Epithelial cell of proximal tubule (primary cell): Measurements from ENCODE around the gene ATP1B4. TPM values are rescaled to one million over a fixed set of nuclear protein-coding genes. Genes with fewer than 3 reads are reported as not detected.
"Not testable (repeated sequence)": the region's sequence is repeated elsewhere in the genome, so short reads cannot be mapped to it uniquely, and the experiment has no call there.

Source experiments
- DNase-seq: peaks from one replicate; pipeline ENCODE4 v3.0.0-alpha.2; 2011; ENCODE audit warnings: low read depth
- H3K4me3 ChIP-seq: 2 replicates; pipeline ENCODE4 v1.5.1; 2011; ENCODE audit warnings: low read depth, mild to moderate bottlenecking, low read length
- total RNA-seq: library from RNA; depleted of rRNA; stranded (reverse); fragments of >200 nt; gene quantifications from 2 replicates; pipeline ENCODE4 v1.2.3, GENCODE V29; 2015
- TF ChIP-seq, protein P1 (sequence below): conservative IDR thresholded peaks from 2 replicates; pipeline ENCODE4 v1.5.1; 2012; ENCODE audit warnings: low read depth, mild to moderate bottlenecking, low read length

ATP1B4 gene
- total RNA-seq, 1 donor from 2014 or later = not detected

DNA sequence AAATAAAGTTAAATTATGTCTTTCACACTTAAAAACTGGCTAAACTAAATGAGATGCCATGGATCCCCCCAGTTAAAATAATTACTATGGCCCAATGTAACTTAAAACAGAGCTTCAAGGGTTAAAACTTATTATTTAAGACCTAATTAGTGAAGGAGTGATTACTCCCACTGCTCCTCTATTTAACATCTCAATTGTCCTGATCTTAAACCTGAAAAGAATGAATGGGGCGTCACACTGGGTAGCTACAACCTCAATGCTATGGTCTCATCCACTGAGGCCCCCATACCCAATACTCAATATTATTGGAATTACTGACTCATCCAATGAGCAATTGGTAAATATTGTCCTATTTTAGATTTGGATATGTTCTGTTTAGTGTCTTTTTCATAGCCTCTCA is 29.5 kb upstream of the ATP1B4 start:
- no peak for DNase-seq
- TF ChIP-seq, protein P1, sequence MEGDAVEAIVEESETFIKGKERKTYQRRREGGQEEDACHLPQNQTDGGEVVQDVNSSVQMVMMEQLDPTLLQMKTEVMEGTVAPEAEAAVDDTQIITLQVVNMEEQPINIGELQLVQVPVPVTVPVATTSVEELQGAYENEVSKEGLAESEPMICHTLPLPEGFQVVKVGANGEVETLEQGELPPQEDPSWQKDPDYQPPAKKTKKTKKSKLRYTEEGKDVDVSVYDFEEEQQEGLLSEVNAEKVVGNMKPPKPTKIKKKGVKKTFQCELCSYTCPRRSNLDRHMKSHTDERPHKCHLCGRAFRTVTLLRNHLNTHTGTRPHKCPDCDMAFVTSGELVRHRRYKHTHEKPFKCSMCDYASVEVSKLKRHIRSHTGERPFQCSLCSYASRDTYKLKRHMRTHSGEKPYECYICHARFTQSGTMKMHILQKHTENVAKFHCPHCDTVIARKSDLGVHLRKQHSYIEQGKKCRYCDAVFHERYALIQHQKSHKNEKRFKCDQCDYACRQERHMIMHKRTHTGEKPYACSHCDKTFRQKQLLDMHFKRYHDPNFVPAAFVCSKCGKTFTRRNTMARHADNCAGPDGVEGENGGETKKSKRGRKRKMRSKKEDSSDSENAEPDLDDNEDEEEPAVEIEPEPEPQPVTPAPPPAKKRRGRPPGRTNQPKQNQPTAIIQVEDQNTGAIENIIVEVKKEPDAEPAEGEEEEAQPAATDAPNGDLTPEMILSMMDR = no peak
- no peak overlapping the region for H3K4me3 ChIP-seq

- no peak overlapping the region for H3K4me3 ChIP-seq
- TF ChIP-seq, protein P1 = no peak
- no peak for DNase-seq
These were observed 27.7 kb upstream of the ATP1B4 start for GRCh38 chrX:120334151-120334550.

- TF ChIP-seq, protein P1 = no peak
- no peak for DNase-seq
- H3K4me3 ChIP-seq = no peak overlapping the region
These were observed 27.3 kb upstream of the ATP1B4 start for GRCh38 chrX:120334603-120335002.

DNA sequence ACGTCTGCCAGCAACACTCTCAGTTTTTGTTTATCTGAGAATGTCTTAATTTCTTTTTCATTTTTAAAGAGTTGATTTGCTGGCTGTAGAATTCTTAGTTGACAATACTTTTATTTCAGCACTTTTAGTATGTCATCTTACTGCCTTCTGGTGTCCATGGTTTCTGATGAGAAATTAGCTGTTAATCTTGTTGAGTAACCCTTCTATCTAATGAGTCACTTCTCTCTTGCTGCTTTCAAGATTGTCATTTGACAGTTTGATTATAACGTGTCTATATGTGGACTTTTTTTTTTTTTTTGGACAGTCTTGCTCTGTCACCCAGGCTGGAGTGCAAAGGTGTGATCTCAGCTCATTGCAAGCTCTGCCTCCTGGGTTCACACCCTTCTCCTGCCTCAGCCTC is 26.6 kb upstream of the ATP1B4 start:
- H3K4me3 ChIP-seq = no peak overlapping the region
- TF ChIP-seq, protein P1 = no peak
- DNase-seq = no peak

- DNase-seq = no peak
- no peak overlapping the region for H3K4me3 ChIP-seq
- TF ChIP-seq, protein P1 = no peak
These were observed 25.0 kb upstream of the ATP1B4 start for GRCh38 chrX:120336899-120337298.

DNA sequence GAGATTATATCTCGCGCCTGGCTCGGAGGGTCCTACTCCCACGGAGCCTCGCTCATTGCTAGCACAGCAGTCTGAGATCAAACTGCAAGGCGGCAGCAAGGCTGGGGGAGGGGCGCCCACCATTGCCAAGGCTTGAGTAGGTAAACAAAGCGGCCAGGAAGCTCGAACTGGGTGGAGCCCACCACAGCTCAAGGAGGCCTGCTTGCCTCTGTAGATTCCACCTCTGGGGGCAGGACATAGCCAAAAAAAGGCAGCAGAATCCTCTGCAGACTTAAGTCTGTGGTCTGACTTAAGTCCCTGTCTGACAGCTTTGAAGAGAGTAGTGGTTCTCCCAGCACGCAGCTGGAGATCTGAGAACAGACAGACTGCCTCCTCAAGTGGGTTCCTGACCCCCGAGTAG is 17.3 kb upstream of the ATP1B4 start:
- DNase-seq, H3K4me3 ChIP-seq: not testable (repeated sequence)

DNA sequence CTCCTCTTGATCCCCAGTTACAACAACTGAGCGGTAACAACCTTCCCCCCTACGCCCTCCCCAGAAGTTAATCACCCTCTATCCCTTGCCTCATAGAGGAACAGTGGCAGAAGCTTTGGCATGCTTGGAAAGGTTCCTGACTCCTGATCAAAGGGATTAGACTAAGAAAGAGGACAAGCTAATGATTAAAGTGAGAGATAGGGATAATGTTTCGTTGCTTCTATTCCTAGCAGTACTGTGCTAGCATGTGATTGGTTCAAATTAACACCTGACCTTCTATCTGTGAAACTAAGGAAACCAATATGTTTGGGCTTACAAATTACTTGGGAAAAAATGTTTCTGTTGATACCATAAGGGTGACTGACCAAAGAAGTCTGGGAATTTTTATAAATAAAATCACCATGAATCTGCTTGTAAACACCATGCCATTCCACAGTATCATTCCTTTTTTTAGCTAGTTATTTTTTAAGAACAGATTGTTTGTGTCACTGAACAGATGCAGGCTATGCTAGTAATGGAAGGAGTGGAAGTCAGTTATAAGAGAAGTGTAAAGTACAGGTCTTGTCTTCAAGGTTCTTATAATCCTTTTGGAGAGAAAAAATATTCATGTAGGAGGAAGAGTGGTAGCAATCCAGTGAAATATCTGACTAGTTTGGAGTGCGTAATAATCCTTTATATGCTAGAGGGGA is 11.3 kb upstream of the ATP1B4 start:
- no peak overlapping the region for H3K4me3 ChIP-seq
- no peak for DNase-seq

More for the DNA sequence above, 11.3 kb upstream of the ATP1B4 start:
- TF ChIP-seq, protein P1 = no peak
